GM06990 (cell line): ENCODE measurements around the gene RHBDD1.

ENCODE experiments used
- DNase-seq: peaks from one replicate; pipeline ENCODE4 v3.0.0-alpha.2; 2011; ENCODE audit not compliant: insufficient read length; ENCODE audit errors: extremely low read depth
- H3K27me3 ChIP-seq: replicated peaks from 2 replicates; pipeline ENCODE4 v1.6.0; 2011; ENCODE audit warnings: low read length; ENCODE audit not compliant: control insufficient read depth, insufficient read depth
- H3K36me3 ChIP-seq: 2 replicates; pipeline ENCODE4 v1.5.1; 2011; ENCODE audit warnings: low read length; ENCODE audit not compliant: control insufficient read depth, insufficient read depth
- H3K4me3 ChIP-seq: replicated peaks from 2 replicates; pipeline ENCODE4 v1.5.1; 2011; ENCODE audit warnings: low read depth, mild to moderate bottlenecking, control low read depth, low read length
- TF ChIP-seq, protein P1 (sequence below): IDR thresholded peaks from 2 replicates; pipeline ENCODE4 v1.5.1; 2011; ENCODE audit warnings: low read length, control low read depth, mild to moderate bottlenecking, inconsistent platforms; ENCODE audit not compliant: insufficient read depth, poor library complexity, severe bottlenecking

RHBDD1 gene

DNA sequence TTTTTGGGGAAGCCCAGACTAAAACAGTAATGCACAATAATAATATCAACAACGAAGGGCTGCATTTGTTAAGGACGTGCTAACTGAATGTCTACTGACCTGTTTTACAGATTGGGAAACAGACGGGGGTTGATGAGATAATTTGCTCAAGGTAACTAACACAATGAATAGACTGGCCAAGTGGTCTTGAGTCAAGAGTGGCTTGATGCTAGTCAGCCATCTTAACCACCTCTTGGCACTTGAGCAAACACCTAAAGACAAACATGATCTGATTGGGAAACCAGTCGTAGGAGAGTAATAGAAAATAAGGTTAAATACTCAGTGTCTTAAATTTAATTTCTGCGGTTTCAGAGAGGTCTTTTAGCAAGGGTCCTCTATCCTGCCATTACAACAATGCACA is 14.2 kb downstream of the RHBDD1 start:
- H3K36me3 ChIP-seq, result no peaks in the 10 kb centered on the region; the same call in 1 of the 2 replicates
- no peak overlapping the region for H3K4me3 ChIP-seq
- no peak for DNase-seq
- H3K27me3 ChIP-seq, result no peaks in the 10 kb centered on the region
- TF ChIP-seq, protein P1, sequence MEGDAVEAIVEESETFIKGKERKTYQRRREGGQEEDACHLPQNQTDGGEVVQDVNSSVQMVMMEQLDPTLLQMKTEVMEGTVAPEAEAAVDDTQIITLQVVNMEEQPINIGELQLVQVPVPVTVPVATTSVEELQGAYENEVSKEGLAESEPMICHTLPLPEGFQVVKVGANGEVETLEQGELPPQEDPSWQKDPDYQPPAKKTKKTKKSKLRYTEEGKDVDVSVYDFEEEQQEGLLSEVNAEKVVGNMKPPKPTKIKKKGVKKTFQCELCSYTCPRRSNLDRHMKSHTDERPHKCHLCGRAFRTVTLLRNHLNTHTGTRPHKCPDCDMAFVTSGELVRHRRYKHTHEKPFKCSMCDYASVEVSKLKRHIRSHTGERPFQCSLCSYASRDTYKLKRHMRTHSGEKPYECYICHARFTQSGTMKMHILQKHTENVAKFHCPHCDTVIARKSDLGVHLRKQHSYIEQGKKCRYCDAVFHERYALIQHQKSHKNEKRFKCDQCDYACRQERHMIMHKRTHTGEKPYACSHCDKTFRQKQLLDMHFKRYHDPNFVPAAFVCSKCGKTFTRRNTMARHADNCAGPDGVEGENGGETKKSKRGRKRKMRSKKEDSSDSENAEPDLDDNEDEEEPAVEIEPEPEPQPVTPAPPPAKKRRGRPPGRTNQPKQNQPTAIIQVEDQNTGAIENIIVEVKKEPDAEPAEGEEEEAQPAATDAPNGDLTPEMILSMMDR, result no peak

DNA sequence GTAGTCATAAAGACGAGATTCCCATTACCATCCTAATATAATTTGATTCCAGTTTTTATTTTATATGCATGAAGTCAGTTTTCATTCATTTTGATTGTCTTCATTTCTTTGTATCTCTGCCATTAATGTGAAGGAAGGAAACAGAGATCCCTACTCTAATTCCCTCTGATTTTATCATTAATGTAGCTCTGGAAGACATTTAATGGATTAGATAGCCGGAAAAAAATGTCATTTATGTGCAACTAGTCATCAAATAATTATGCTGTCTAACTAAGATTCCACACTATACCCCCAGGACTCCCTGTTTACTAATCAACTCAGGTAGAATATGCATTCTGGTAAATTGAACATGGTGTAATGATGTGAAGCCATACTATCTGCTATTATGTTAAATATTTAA is 19.9 kb downstream of the RHBDD1 start:
- DNase-seq, result no peak
- Histone ChIP-seq H3K36me3 (no peaks in the 10 kb centered on the region; the same call in 1 of the 2 replicates), H3K4me3 (no peak overlapping the region)

DNA sequence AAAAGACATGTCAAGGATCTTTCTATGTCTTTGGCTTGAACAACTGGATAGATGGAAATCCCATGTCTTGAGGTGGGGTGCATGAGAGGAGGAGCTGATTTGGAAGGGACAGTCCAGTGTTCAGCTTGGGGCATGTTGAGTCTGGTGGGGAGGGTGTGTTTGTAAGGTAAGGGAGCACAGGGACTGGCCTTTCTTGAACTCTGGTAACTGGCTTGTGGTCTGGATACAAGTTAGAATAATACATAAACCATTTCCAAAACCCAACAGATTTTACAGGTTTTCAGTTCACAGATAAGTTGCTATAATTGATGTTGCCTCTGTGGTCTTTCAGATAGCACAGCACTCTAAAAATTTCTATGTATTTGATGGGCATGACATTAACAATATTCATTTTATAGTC is 24.2 kb downstream of the RHBDD1 start:
- no peak for DNase-seq
- no peaks in the 10 kb centered on the region for H3K27me3 ChIP-seq
- no peak overlapping the region for H3K4me3 ChIP-seq
- H3K36me3 ChIP-seq, result no peaks in the 10 kb centered on the region; the same call in 1 of the 2 replicates
- TF ChIP-seq, protein P1, result no peak

More for the DNA sequence above, 19.9 kb downstream of the RHBDD1 start:
- TF ChIP-seq, protein P1, result no peak
- no peaks in the 10 kb centered on the region for H3K27me3 ChIP-seq

DNA sequence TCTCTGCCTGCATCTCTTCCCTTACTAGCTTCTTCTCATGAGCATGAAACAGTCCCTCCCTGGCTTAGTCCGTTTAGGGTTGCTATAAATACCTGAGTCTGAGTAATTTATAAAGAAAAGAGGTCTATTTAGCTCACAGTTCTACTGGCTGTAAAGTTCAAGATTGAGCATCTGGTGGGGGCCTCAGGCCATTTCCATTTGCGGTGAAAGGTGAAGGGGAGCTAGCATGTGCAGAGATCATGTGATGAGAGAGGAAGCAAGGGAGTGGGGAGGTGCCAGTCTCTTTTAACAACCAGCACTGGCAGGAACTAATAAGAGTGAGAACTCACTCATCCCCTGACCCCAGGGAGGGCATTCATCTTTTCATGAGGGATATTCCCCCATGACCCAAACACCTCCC is 26.8 kb downstream of the RHBDD1 start:
- peak; percentile 32 for DNase-seq
- TF ChIP-seq, protein P1, result no peak
- Histone ChIP-seq H3K36me3 (peaks cover 2% of the 10 kb centered on the region), H3K4me3 (no peak overlapping the region), H3K27me3 (no peaks in the 10 kb centered on the region)

DNA sequence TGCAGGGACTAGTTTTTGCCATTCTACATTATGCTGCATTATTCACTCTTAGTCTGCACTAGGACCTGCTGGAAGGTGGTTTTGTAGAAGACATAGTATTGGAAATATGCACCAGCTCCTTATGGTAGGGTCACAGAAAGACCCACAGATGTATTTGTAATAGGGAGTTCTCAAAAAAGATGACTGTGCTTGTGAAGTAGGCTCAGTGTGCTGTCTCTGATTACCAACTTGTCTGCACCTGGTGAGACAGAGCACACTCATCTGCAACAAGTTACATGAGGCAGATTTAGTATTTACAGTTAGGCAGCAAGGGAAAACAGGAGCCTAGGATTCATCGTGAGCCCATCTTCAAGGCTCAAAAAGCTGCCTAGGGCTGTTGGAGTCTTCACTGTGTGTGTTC is 29.4 kb downstream of the RHBDD1 start:
- DNase-seq, result no peak
- TF ChIP-seq, protein P1, result no peak
- H3K36me3 ChIP-seq, result peaks cover 3% of the 10 kb centered on the region
- no peaks in the 10 kb centered on the region for H3K27me3 ChIP-seq
- H3K4me3 ChIP-seq, result no peak overlapping the region

DNA sequence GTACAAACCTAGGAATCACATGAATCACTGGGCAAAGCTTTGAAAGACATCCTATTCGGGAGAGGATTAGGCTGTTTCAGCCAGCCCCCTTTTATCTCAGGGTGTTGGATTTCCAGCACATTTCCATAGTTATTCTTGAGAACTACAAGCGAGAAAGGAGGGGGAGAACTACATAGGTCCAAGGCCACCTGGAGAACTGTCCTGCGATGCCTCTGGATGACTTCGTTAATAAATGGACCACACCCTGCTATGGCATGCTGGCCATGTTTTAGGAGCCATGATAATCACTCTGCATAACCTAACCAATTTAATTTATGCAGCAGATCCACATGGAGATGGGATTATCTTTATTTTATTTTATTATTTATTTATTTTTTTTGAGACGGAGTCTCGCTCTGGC is 29.9 kb downstream of the RHBDD1 start:
- no peaks in the 10 kb centered on the region for H3K27me3 ChIP-seq
- TF ChIP-seq, protein P1, result no peak
- no peak for DNase-seq
- H3K4me3 ChIP-seq, result no peak overlapping the region
- peaks cover 3% of the 10 kb centered on the region for H3K36me3 ChIP-seq
